Type B pancreatic cell (in vitro differentiated cells): ENCODE results near the gene VKORC1L1. TPM values are rescaled to one million over a fixed set of nuclear protein-coding genes. Genes with fewer than 3 reads are reported as not detected.

Experiments used
- DNase-seq: peaks from one replicate; pipeline ENCODE4 v3.0.0; 2021; ENCODE audit warnings: mixed read lengths; ENCODE audit not compliant: unreplicated experiment; ENCODE audit errors: extremely low spot score
- H3K27ac Mint-ChIP-seq: 2 replicates; pipeline ENCODE4 v1.8.0; 2021; ENCODE audit warnings: mild to moderate bottlenecking, mixed read lengths
- H3K27me3 Mint-ChIP-seq: 2 replicates; pipeline ENCODE4 v1.8.0; 2021; ENCODE audit warnings: mixed read lengths
- H3K36me3 Mint-ChIP-seq: 2 replicates; pipeline ENCODE4 v1.8.0; 2021; ENCODE audit warnings: mixed read lengths
- H3K4me1 Mint-ChIP-seq: one replicate; pipeline ENCODE4 v1.8.0; 2021; ENCODE audit warnings: mixed read lengths; ENCODE audit not compliant: unreplicated experiment
- H3K4me3 Mint-ChIP-seq: 2 replicates; pipeline ENCODE4 v1.8.0; 2021; ENCODE audit warnings: mild to moderate bottlenecking, mixed read lengths
- H3K9me3 Mint-ChIP-seq: 2 replicates; pipeline ENCODE4 v1.8.0; 2021; ENCODE audit warnings: mixed read lengths
- CTCF ChIP-seq: fragments of 200-600 bp; sonication (generic); conservative IDR thresholded peaks from 2 replicates; pipeline ENCODE4 v1.5.0; 2021; ENCODE audit warnings: antibody characterized with exemption, mild to moderate bottlenecking
- total RNA-seq: library from RNA; stranded (reverse); gene quantifications from 2 replicates; pipeline ENCODE4 v1.2.1, GENCODE V29; 2021; ENCODE audit warnings: low replicate concordance

VKORC1L1 gene
- total RNA-seq, 1 donor from 2014 or later, result 26.4 TPM

GRCh38 chr7:65968256-65969185 lies 95.6 kb downstream of the VKORC1L1 start:
- no peak overlapping the region for H3K27ac Mint-ChIP-seq
- H3K36me3 Mint-ChIP-seq, result peaks cover 30% of the 10 kb centered on the region
- H3K27me3 Mint-ChIP-seq, result no peaks in the 10 kb centered on the region
- no peak for DNase-seq
- H3K9me3 Mint-ChIP-seq, result no peaks in the 10 kb centered on the region
- H3K4me3 Mint-ChIP-seq, result no peak overlapping the region
- H3K4me1 Mint-ChIP-seq, result no peaks in the 10 kb centered on the region
- no peak for TF ChIP-seq CTCF

GRCh38 chr7:65971021-65971420 lies 98.1 kb downstream of the VKORC1L1 start:
- peaks cover 23% of the 10 kb centered on the region for H3K36me3 Mint-ChIP-seq

GRCh38 chr7:65972976-65973375 lies 100.1 kb downstream of the VKORC1L1 start:
- Mint-ChIP-seq H3K27ac (no peak overlapping the region), H3K27me3 (no peaks in the 10 kb centered on the region), H3K4me3 (no peak overlapping the region), H3K36me3 (peaks cover 14% of the 10 kb centered on the region), H3K4me1 (no peaks in the 10 kb centered on the region), H3K9me3 (no peaks in the 10 kb centered on the region)
- DNase-seq, result no peak
- TF ChIP-seq CTCF, result no peak

More at GRCh38 chr7:65971021-65971420, 98.1 kb downstream of the VKORC1L1 start:
- Mint-ChIP-seq H3K4me3 (no peak overlapping the region), H3K27ac (no peak overlapping the region), H3K27me3 (no peaks in the 10 kb centered on the region), H3K9me3 (no peaks in the 10 kb centered on the region), H3K4me1 (no peaks in the 10 kb centered on the region)
- no peak for TF ChIP-seq CTCF
- DNase-seq, result no peak

- H3K27ac Mint-ChIP-seq, result no peak overlapping the region
- no peak overlapping the region for H3K4me3 Mint-ChIP-seq
- peaks cover 14% of the 10 kb centered on the region for H3K36me3 Mint-ChIP-seq
These were observed 101.4 kb downstream of the VKORC1L1 start for GRCh38 chr7:65974191-65974801.

GRCh38 chr7:65974876-65975275 lies 102.0 kb downstream of the VKORC1L1 start:
- no peaks in the 10 kb centered on the region for H3K9me3 Mint-ChIP-seq
- DNase-seq, result no peak
- no peaks in the 10 kb centered on the region for H3K27me3 Mint-ChIP-seq
- H3K36me3 Mint-ChIP-seq, result peaks cover 10% of the 10 kb centered on the region
- no peaks in the 10 kb centered on the region for H3K4me1 Mint-ChIP-seq
- H3K27ac Mint-ChIP-seq, result no peak overlapping the region
- no peak overlapping the region for H3K4me3 Mint-ChIP-seq
- no peak for TF ChIP-seq CTCF

More at GRCh38 chr7:65974191-65974801, 101.4 kb downstream of the VKORC1L1 start:
- Mint-ChIP-seq H3K27me3 (no peaks in the 10 kb centered on the region), H3K4me1 (no peaks in the 10 kb centered on the region), H3K9me3 (no peaks in the 10 kb centered on the region)
- TF ChIP-seq CTCF, result no peak
- no peak for DNase-seq
